RWPE1 (cell line): ENCODE results near the gene MYBL2.

ENCODE experiments used
- CTCF ChIA-PET: fragments of 350-600 bp; sonication (Branson Sonifier 250); formaldehyde crosslinking; extraction: SDS; loops from one replicate; lab custom pipeline; 2021; lab: Yijun Ruan, JAX
- POLR2A ChIA-PET: fragments of 400-600 bp; formaldehyde crosslinking; extraction: SDS; loops from one replicate; lab custom pipeline; 2020; ENCODE audit warnings: antibody characterized with exemption; ENCODE audit not compliant: low non-redundant PET; lab: Yijun Ruan, JAX
- DNase-seq: peaks from one replicate; pipeline ENCODE4 v3.0.0; 2012; ENCODE audit warnings: low spot score
- H3K27ac ChIP-seq: fragments of 450-650 bp; 2 replicates; pipeline ENCODE4 v1.5.1; 2017
- CTCF ChIP-seq: fragments of 450-650 bp; conservative IDR thresholded peaks from 2 replicates; pipeline ENCODE4 v1.5.1; 2017; ENCODE audit warnings: low read depth, mild to moderate bottlenecking

MYBL2 gene

GRCh38 chr20:43681468-43681942, 14.6 kb downstream of the MYBL2 start:
- CTCF ChIA-PET: interaction anchor here (0.8 to 2.5 kb wide), 3 partner anchors 9 to 230 kb away, joined by 3 to 9 read pairs (median 3); no protein-coding TSS in a partner anchor
- no peak overlapping the region for H3K27ac ChIP-seq
- no peak for TF ChIP-seq CTCF
- POLR2A ChIA-PET: no interaction called here
- DNase-seq: no peak

GRCh38 chr20:43681991-43682410, 15.1 kb downstream of the MYBL2 start:
- DNase-seq: no peak
- no peak for TF ChIP-seq CTCF
- ChIA-PET CTCF (interaction anchor here (2.5 kb wide), 1 partner anchor 11 kb away, joined by 9 read pairs; no protein-coding TSS in a partner anchor), POLR2A (no interaction called here)
- no peak overlapping the region for H3K27ac ChIP-seq

- no peak for TF ChIP-seq CTCF
- POLR2A ChIA-PET: no interaction called here
- no peak overlapping the region for H3K27ac ChIP-seq
- DNase-seq: no peak
- CTCF ChIA-PET: no interaction called here
Measured at GRCh38 chr20:43682446-43682845, 15.5 kb downstream of the MYBL2 start.

GRCh38 chr20:43686820-43687219, 19.9 kb downstream of the MYBL2 start:
- POLR2A ChIA-PET: no interaction called here
- peak overlapping the region; percentile 5; the same call in 1 of the 2 replicates for H3K27ac ChIP-seq
- no peak for DNase-seq
- CTCF ChIA-PET: interaction anchor here (0.6 kb wide), 1 partner anchor 397 kb away, joined by 4 read pairs; no protein-coding TSS in a partner anchor
- no peak for TF ChIP-seq CTCF

GRCh38 chr20:43689165-43689564, 22.3 kb downstream of the MYBL2 start:
- CTCF ChIA-PET: interaction anchor here (1.0 kb wide), 1 partner anchor 240 kb away, joined by 3 read pairs; no protein-coding TSS in a partner anchor
- TF ChIP-seq CTCF: no peak

GRCh38 chr20:43690943-43691598, 24.2 kb downstream of the MYBL2 start:
- CTCF ChIA-PET: interaction anchor here (0.6 to 2.5 kb wide), 9 partner anchors 10 to 281 kb away, joined by 3 to 12 read pairs (median 3); no protein-coding TSS in a partner anchor
- TF ChIP-seq CTCF: no peak
- no peak for DNase-seq
- H3K27ac ChIP-seq: no peak overlapping the region
- POLR2A ChIA-PET: no interaction called here

More at GRCh38 chr20:43689165-43689564, 22.3 kb downstream of the MYBL2 start:
- DNase-seq: no peak
- H3K27ac ChIP-seq: no peak overlapping the region
- POLR2A ChIA-PET: no interaction called here
